ENCODE results near the gene ADH1C.
"Not testable (repeated sequence)": the region's sequence is repeated elsewhere in the genome, so short reads cannot be mapped to it uniquely, and the experiment has no call there.

ADH1C gene

GRCh38 chr4:99356992-99357391, 4.4 kb upstream of the ADH1C start:
- no peak for TF ChIP-seq CTCF (IDR thresholded peaks at IDR 0.05)
- intact Hi-C loops (cut with DNase I; ENCODE audit: low total_unique reads) = no loop called here
- H3K36me3 ChIP-seq = no peaks in the 10 kb centered on the region
- H3K4me3 ChIP-seq = no peak overlapping the region
- no peak for DNase-seq
- no peaks in the 10 kb centered on the region for H3K9me3 ChIP-seq
- peak overlapping the region in 1 of 2 donors; percentile 35 for H3K27ac ChIP-seq
- no peaks in the 10 kb centered on the region for H3K27me3 ChIP-seq
- H3K4me1 ChIP-seq = peaks cover 0 to 24% (median 10%) of the 10 kb centered on the region in 4 donors

- intact Hi-C loops (cut with DNase I; ENCODE audit: low total_unique reads) = not testable (repeated sequence)
Observed at GRCh38 chr4:99356149-99356548, 3.6 kb upstream of the ADH1C start.

GRCh38 chr4:99351487-99351886, 1.1 kb downstream of the ADH1C start:
- no peaks in the 10 kb centered on the region for H3K27me3 ChIP-seq
- no peak overlapping the region for H3K27ac ChIP-seq
- no peaks in the 10 kb centered on the region for H3K9me3 ChIP-seq
- no peaks in the 10 kb centered on the region for H3K4me1 ChIP-seq
- TF ChIP-seq CTCF (IDR thresholded peaks at IDR 0.05) = no peak
- DNase-seq = no peak
- no peaks in the 10 kb centered on the region for H3K36me3 ChIP-seq
- intact Hi-C loops (cut with DNase I; ENCODE audit: low total_unique reads) = no loop called here
- no peak overlapping the region for H3K4me3 ChIP-seq

More at GRCh38 chr4:99356149-99356548, 3.6 kb upstream of the ADH1C start:
- not testable (repeated sequence) for H3K27ac ChIP-seq, DNase-seq, H3K27me3 ChIP-seq, H3K36me3 ChIP-seq, H3K9me3 ChIP-seq, H3K4me3 ChIP-seq
- H3K4me1 ChIP-seq = peaks cover 0 to 16% (median 9%) of the 10 kb centered on the region in 4 donors

GRCh38 chr4:99349338-99349737, 3.2 kb downstream of the ADH1C start:
- Histone ChIP-seq H3K4me3 (no peak overlapping the region), H3K4me1 (no peaks in the 10 kb centered on the region)
- no peak for TF ChIP-seq CTCF (IDR thresholded peaks at IDR 0.05)

GRCh38 chr4:99342624-99343023, 9.9 kb downstream of the ADH1C start:
- H3K27me3 ChIP-seq; H3K4me3 ChIP-seq; H3K9me3 ChIP-seq; H3K36me3 ChIP-seq; intact Hi-C loops (cut with DNase I; ENCODE audit: low total_unique reads); H3K27ac ChIP-seq; DNase-seq: not testable (repeated sequence)
- H3K4me1 ChIP-seq = peaks cover 0 to 14% (median 0%) of the 10 kb centered on the region in 4 donors

More at GRCh38 chr4:99349338-99349737, 3.2 kb downstream of the ADH1C start:
- Histone ChIP-seq H3K27ac (no peak overlapping the region), H3K27me3 (no peaks in the 10 kb centered on the region), H3K36me3 (no peaks in the 10 kb centered on the region), H3K9me3 (no peaks in the 10 kb centered on the region)
- intact Hi-C loops (cut with DNase I; ENCODE audit: low total_unique reads) = no loop called here
- no peak for DNase-seq

- H3K4me1 ChIP-seq = peaks cover 0 to 14% (median 0%) of the 10 kb centered on the region in 4 donors
- no peak for TF ChIP-seq CTCF (IDR thresholded peaks at IDR 0.05)
- no peaks in the 10 kb centered on the region for H3K36me3 ChIP-seq
- H3K27me3 ChIP-seq = no peaks in the 10 kb centered on the region
- no peak overlapping the region for H3K27ac ChIP-seq
- intact Hi-C loops (cut with DNase I; ENCODE audit: low total_unique reads) = no loop called here
- no peak for DNase-seq
- H3K9me3 ChIP-seq = no peaks in the 10 kb centered on the region
- no peak overlapping the region for H3K4me3 ChIP-seq
Observed at GRCh38 chr4:99341426-99341825, 11.1 kb downstream of the ADH1C start.

GRCh38 chr4:99339172-99339571, 13.4 kb downstream of the ADH1C start:
- H3K27me3 ChIP-seq = no peaks in the 10 kb centered on the region
- intact Hi-C loops (cut with DNase I; ENCODE audit: low total_unique reads) = no loop called here
- no peak overlapping the region for H3K27ac ChIP-seq
- no peaks in the 10 kb centered on the region for H3K36me3 ChIP-seq
- peaks cover 0 to 14% (median 0%) of the 10 kb centered on the region in 4 donors for H3K4me1 ChIP-seq
- no peak for TF ChIP-seq CTCF (IDR thresholded peaks at IDR 0.05)
- DNase-seq = no peak
- H3K4me3 ChIP-seq = no peak overlapping the region
- H3K9me3 ChIP-seq = no peaks in the 10 kb centered on the region

Data from tibial artery (tissue), 4 donors.